ENCODE data around the gene C2CD3. TPM values are rescaled to one million over a fixed set of nuclear protein-coding genes. Genes with fewer than 3 reads are reported as not detected.

The C2CD3 gene
- total RNA-seq, 4 donors from 2014 or later: 17.5 to 34.0 (median 19.0) TPM

- no peak for TF ChIP-seq CTCF (IDR thresholded peaks at IDR 0.05)
- DNase-seq (ENCODE audit: low spot score) (no peak), ATAC-seq (ENCODE audit: low FRiP score) (peak; percentile 82)
These were observed 139.8 kb downstream of the C2CD3 start for GRCh38 chr11:74030723-74031676.

- ATAC-seq (ENCODE audit: low FRiP score): no peak
- TF ChIP-seq CTCF (IDR thresholded peaks at IDR 0.05): no peak
- DNase-seq (ENCODE audit: low spot score): no peak
These were observed 145.2 kb downstream of the C2CD3 start for GRCh38 chr11:74025467-74026166.

- no peak for TF ChIP-seq CTCF (IDR thresholded peaks at IDR 0.05)
- ATAC-seq (ENCODE audit: low FRiP score): peak; percentile 74
- DNase-seq (ENCODE audit: low spot score): peak; percentile 86
These were observed 146.4 kb downstream of the C2CD3 start for GRCh38 chr11:74024261-74025029.

GRCh38 chr11:74023276-74023675 is 147.5 kb downstream of the C2CD3 start:
- ATAC-seq (ENCODE audit: low FRiP score) (no peak), DNase-seq (ENCODE audit: low spot score) (no peak)
- no peak for TF ChIP-seq CTCF (IDR thresholded peaks at IDR 0.05)

GRCh38 chr11:74022546-74022945 is 148.3 kb downstream of the C2CD3 start:
- no peak for DNase-seq (ENCODE audit: low spot score)
- no peak for ATAC-seq (ENCODE audit: low FRiP score)
- TF ChIP-seq CTCF (IDR thresholded peaks at IDR 0.05): no peak

- no peak for TF ChIP-seq CTCF (IDR thresholded peaks at IDR 0.05)
- no peak for ATAC-seq (ENCODE audit: low FRiP score)
- DNase-seq (ENCODE audit: low spot score): no peak
These were observed 148.8 kb downstream of the C2CD3 start for GRCh38 chr11:74021998-74022397.
